HepG2 (cell line): ENCODE data around the gene NEK8. TPM values are rescaled to one million over a fixed set of nuclear protein-coding genes. Genes with fewer than 3 reads are reported as not detected.

Experiments used
- ATAC-seq: fragments of 200-7000 bp; cut with Tn5 transposase; 3 replicates; pipeline ENCODE4 v1.9.1; 2020; ENCODE audit warnings: mild to moderate bottlenecking, moderate library complexity
- BruUV-seq: library from RNA; stranded (reverse); fragments of 400-500 nt; replicated peaks from 2 replicates; lab custom pipeline; 2021; lab: Mats Ljungman, UMichigan
- CTCF ChIA-PET: fragments of 300-600 bp; formaldehyde crosslinking; extraction: SDS; loops from one replicate; lab custom pipeline; 2021; ENCODE audit warnings: low total read pairs, inconsistent platforms, low intra/inter-chr PET ratio; lab: Yijun Ruan, JAX
- POLR2A ChIA-PET: fragments of 350-600 bp; sonication (Branson Sonifier 250); formaldehyde crosslinking; loops from one replicate; lab custom pipeline; 2020; ENCODE audit warnings: antibody characterized with exemption, inconsistent platforms; lab: Yijun Ruan, JAX
- DNase-seq: peaks from one replicate; pipeline ENCODE4 v3.0.0-alpha.2; 2015; ENCODE audit warnings: low spot score
- FAIRE-seq: peaks from 3 replicates; lab custom pipeline; 2011; peaks lifted over from hg19 to GRCh38; lab: Jason Lieb, UNC
- H2AFZ ChIP-seq: one replicate; pipeline ENCODE4 v1.6.1; 2011; ENCODE audit warnings: low read length, inconsistent platforms
- H3K27ac ChIP-seq: fragments of 300-600 bp; 3 replicates; pipeline ENCODE4 v1.8.0; 2011; ENCODE audit warnings: mixed run types, mild to moderate bottlenecking, mixed read lengths, low read length, inconsistent platforms; ENCODE audit not compliant: insufficient read depth; ENCODE audit errors: extremely low read length
- H3K27me3 ChIP-seq, 2 experiments: fragments of 200-600 bp in 1 of 2; 2 replicates in 1 of 2; 3 replicates in 1 of 2; pipeline versions ENCODE4 v1.6.0 to v1.8.0; 2011; ENCODE audit warnings: low read length in 2 of 2, mild to moderate bottlenecking in 2 of 2, moderate library complexity in 2 of 2, inconsistent platforms in 1 of 2; ENCODE audit not compliant: insufficient read depth in 2 of 2, control insufficient read depth in 1 of 2
- H3K36me3 ChIP-seq, 2 experiments: fragments of 200-600 bp in 1 of 2; replicated peaks in 1 of 2; 2 replicates in 1 of 2; 3 replicates in 1 of 2; pipeline versions ENCODE4 v1.5.1 to v1.8.0; 2011; ENCODE audit warnings: low read length in 2 of 2, inconsistent platforms in 1 of 2; ENCODE audit not compliant: insufficient read depth in 2 of 2, control insufficient read depth in 1 of 2
- H3K4me1 ChIP-seq: 2 replicates; pipeline ENCODE4 v1.5.1; 2012; ENCODE audit warnings: low read length, inconsistent platforms; ENCODE audit not compliant: insufficient read depth
- H3K4me2 ChIP-seq: 2 replicates; pipeline ENCODE4 v1.6.0; 2011; ENCODE audit warnings: low read depth, low read length, inconsistent platforms
- H3K4me3 ChIP-seq, 3 experiments: fragments of 200-600 bp in 1 of 3; sonication (generic), shearing (Covaris generic) in 1 of 3; replicated peaks in 1 of 3; 2 replicates each; pipeline ENCODE4 v1.5.1; 2011 to 2016; ENCODE audit warnings: low read length in 3 of 3, inconsistent platforms in 2 of 3, low read depth in 2 of 3, mild to moderate bottlenecking in 2 of 3, control low read depth in 1 of 3, mixed read lengths in 1 of 3; ENCODE audit not compliant: insufficient read depth in 1 of 3
- H3K79me2 ChIP-seq: one replicate; pipeline ENCODE4 v1.6.1; 2011; ENCODE audit warnings: low read length, inconsistent platforms; ENCODE audit not compliant: insufficient read depth
- H3K9ac ChIP-seq: 2 replicates; pipeline ENCODE4 v1.6.0; 2011; ENCODE audit warnings: mild to moderate bottlenecking, low read depth, low read length, inconsistent platforms; ENCODE audit not compliant: insufficient read depth
- H3K9me3 ChIP-seq: 2 replicates; pipeline ENCODE4 v1.5.1; 2012; ENCODE audit warnings: mild to moderate bottlenecking, low read length
- H4K20me1 ChIP-seq: 2 replicates; pipeline ENCODE4 v1.6.0; 2011; ENCODE audit warnings: inconsistent platforms, mild to moderate bottlenecking, low read length, moderate library complexity; ENCODE audit not compliant: insufficient read depth
- CSRNP1 ChIP-seq: sonication (generic); formaldehyde crosslinking; IDR thresholded peaks from 2 replicates; pipeline ENCODE4 v1.8.1; 2023; ENCODE audit warnings: mild to moderate bottlenecking, missing genetic modification reagents
- EHMT2 ChIP-seq: fragments of 200-600 bp; sonication (generic); IDR thresholded peaks from 2 replicates; pipeline ENCODE4 v1.7.0; 2017; ENCODE audit warnings: antibody characterized with exemption, low read depth, low read length, borderline replicate concordance
- KDM2A ChIP-seq: sonication (generic); formaldehyde crosslinking; IDR thresholded peaks from 2 replicates; pipeline ENCODE4 v1.4.0; 2020; ENCODE audit warnings: low read depth, missing genetic modification reagents, borderline replicate concordance
- MYC ChIP-seq: sonication (generic); formaldehyde crosslinking; IDR thresholded peaks from 2 replicates; pipeline ENCODE4 v1.9.0; 2021; ENCODE audit warnings: missing genetic modification reagents, borderline replicate concordance
- NFIC ChIP-seq: IDR thresholded peaks from 2 replicates; pipeline ENCODE4 v1.6.1; 2012; ENCODE audit warnings: mild to moderate bottlenecking, low read length, inconsistent platforms
- PRPF4 ChIP-seq: fragments of 200-400 bp; formaldehyde crosslinking; IDR thresholded peaks from 2 replicates; pipeline ENCODE4 v1.6.1; 2016; ENCODE audit warnings: low read length, low read depth; ENCODE audit not compliant: poor library complexity, severe bottlenecking
- ZFAT ChIP-seq: sonication (generic); formaldehyde crosslinking; conservative IDR thresholded peaks from 2 replicates; pipeline ENCODE4 v1.8.1; 2023; ENCODE audit warnings: missing genetic modification reagents, inconsistent platforms
- ZMYM3 ChIP-seq: sonication (generic); formaldehyde crosslinking; IDR thresholded peaks from 2 replicates; pipeline ENCODE4 v1.5.1; 2020; ENCODE audit warnings: mild to moderate bottlenecking, missing genetic modification reagents
- ZNF20 ChIP-seq: sonication (generic); formaldehyde crosslinking; IDR thresholded peaks from 2 replicates; pipeline ENCODE4 v1.4.0; 2020; ENCODE audit warnings: mild to moderate bottlenecking, moderate library complexity, missing genetic modification reagents
- ZNF512B ChIP-seq: sonication (generic); formaldehyde crosslinking; IDR thresholded peaks from 2 replicates; pipeline ENCODE4 v1.5.1; 2020; ENCODE audit warnings: missing genetic modification reagents, mild to moderate bottlenecking, borderline replicate concordance
- ZNF605 ChIP-seq: sonication (generic); formaldehyde crosslinking; IDR thresholded peaks from 2 replicates; pipeline ENCODE4 v1.8.0; 2022; ENCODE audit warnings: mild to moderate bottlenecking, missing genetic modification reagents
- ZNF710 ChIP-seq: sonication (generic); formaldehyde crosslinking; IDR thresholded peaks from 2 replicates; pipeline ENCODE4 v1.5.0; 2020; ENCODE audit warnings: mild to moderate bottlenecking, missing genetic modification reagents, borderline replicate concordance
- ZSCAN29 ChIP-seq: sonication (generic); formaldehyde crosslinking; conservative IDR thresholded peaks from 2 replicates; pipeline ENCODE4 v1.4.0; 2020; ENCODE audit warnings: mild to moderate bottlenecking, missing genetic modification reagents
- WGBS: methylation state at CpG from one replicate; pipeline ENCODE4 v1.1.6; 2017; ENCODE audit warnings: low lambda C conversion rate; 5-methylcytosine and 5-hydroxymethylcytosine counted together
- in situ Hi-C: cut with HindIII; loops from 2 replicates; pipeline ENCODE4 v1.10.0; 2017; ENCODE audit warnings: low pct_unique_long_range_greater_than_20kb; ENCODE audit not compliant: extremely low pct_ligation_motif_present
- intact Hi-C: fragments of 100-400 bp; cut with micrococcal nuclease; formaldehyde crosslinking; loops from one replicate; pipeline ENCODE4 v1.10.0; 2022; ENCODE audit not compliant: unreplicated experiment
- polyA plus RNA-seq, 8 experiments: library from polyadenylated mRNA; depleted of rRNA in 3 of 8; stranded (reverse) in 7 of 8; unstranded in 1 of 8; fragments of >200 nt; fragmentation: Illumina TruSeq in 4 of 8; extraction: Trizol in 4 of 8; gene quantifications; 2 replicates each; pipeline versions ENCODE4 v1.2.1 to v1.2.3, GENCODE V29; 2011 to 2016; ENCODE audit warnings: low read depth in 4 of 8, missing spikeins in 1 of 8, mixed read lengths in 1 of 8; ENCODE audit not compliant: insufficient read depth in 1 of 8
- total RNA-seq, 5 experiments: library from RNA; depleted of rRNA; stranded (reverse); fragments of >200 nt; fragmentation: Illumina TruSeq; extraction: Trizol; gene quantifications; 2 replicates each; pipeline ENCODE4 v1.2.3, GENCODE V29; 2016; ENCODE audit warnings: low read depth in 1 of 5
- TF ChIP-seq, protein P1 (sequence below): IDR thresholded peaks from 2 replicates; pipeline ENCODE4 v1.6.1; 2016; ENCODE audit warnings: missing compliant biosample characterization, missing genetic modification reagents, borderline replicate concordance

The NEK8 gene
- total and polyA plus RNA-seq, 2 of the 13 experiments (the other 11 are each of a cell fraction or from before 2014, with no cell fraction given): 5.8 to 13.5 TPM

DNA sequence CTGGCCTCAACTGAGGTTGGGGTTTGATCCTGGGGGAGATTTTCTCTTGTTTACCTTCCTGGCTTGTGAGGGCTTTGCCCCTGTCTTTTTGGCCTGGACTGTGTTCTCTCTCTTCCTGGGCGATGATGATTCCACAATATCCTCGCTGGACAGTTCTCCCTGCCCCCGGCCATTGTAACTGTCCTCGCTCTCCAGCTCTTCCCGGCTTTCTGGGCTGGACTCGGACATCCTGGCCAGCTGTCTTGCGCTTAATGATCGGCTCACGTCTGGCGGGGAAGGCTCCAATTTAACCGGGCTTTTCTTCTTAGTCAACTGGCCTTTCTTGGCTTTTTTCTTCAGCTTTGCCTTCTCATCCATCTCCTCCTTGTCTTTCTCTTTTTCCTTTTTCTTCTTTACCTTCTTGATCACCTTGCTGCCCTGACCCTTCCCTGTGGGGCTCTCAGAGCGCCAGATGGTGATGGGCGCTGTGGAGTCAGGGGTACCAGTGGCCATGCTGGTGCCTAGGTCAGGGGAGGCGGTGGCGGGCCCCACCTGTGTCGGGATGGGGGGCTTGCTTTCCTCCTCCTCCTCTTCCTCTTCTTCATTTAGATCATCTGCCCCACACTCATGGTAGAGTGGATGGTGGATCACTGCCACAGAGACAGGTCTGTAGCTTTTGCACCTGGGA, 24.9 kb upstream of the NEK8 start:
- ChIA-PET CTCF (no interaction called here), POLR2A (interaction anchor here (1.5 to 10.8 kb wide), 3 partner anchors 17 to 58 kb away, joined by 3 to 220 read pairs (median 3); partner anchors contain the start of genes BLTP2 and RPL23A)
- 89% methylated on average over 16 of the region's 16 CpGs for WGBS

More for the DNA sequence above, 24.9 kb upstream of the NEK8 start:
- H3K79me2 ChIP-seq: no peaks in the 10 kb centered on the region
- no peak overlapping the region for H3K4me2 ChIP-seq
- peak overlapping the region; percentile 91 for H3K27ac ChIP-seq
- H3K27me3 ChIP-seq: no peaks in the 10 kb centered on the region
- no peak for ATAC-seq
- no TSS peak for BruUV-seq
- DNase-seq: no peak
- H3K4me3 ChIP-seq: no peak overlapping the region
- TF ChIP-seq ZSCAN29 (no peak), ZNF710 (CRISPR knock-in tag) (no peak), ZNF605 (CRISPR knock-in tag) (no peak), MYC (CRISPR knock-in tag) (no peak), PRPF4 (no peak), CSRNP1 (no peak), NFIC (no peak), EHMT2 (no peak), ZMYM3 (CRISPR knock-in tag) (no peak), KDM2A (CRISPR knock-in tag) (no peak), ZNF512B (CRISPR knock-in tag) (no peak), ZFAT (no peak), ZNF20 (CRISPR knock-in tag) (no peak)
- TF ChIP-seq, protein P1, sequence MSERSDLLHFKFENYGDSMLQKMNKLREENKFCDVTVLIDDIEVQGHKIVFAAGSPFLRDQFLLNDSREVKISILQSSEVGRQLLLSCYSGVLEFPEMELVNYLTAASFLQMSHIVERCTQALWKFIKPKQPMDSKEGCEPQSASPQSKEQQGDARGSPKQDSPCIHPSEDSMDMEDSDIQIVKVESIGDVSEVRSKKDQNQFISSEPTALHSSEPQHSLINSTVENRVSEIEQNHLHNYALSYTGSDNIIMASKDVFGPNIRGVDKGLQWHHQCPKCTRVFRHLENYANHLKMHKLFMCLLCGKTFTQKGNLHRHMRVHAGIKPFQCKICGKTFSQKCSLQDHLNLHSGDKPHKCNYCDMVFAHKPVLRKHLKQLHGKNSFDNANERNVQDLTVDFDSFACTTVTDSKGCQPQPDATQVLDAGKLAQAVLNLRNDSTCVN (CRISPR knock-in tag): no peak
- intact Hi-C loops (no loop called here), in situ Hi-C loops (no loop called here)
- H4K20me1 ChIP-seq: no peaks in the 10 kb centered on the region
- no peaks in the 10 kb centered on the region for H3K9me3 ChIP-seq
- H3K9ac ChIP-seq: peak overlapping the region; percentile 26; the same call in 1 of the 2 replicates
- FAIRE-seq: no peak
- H2AFZ ChIP-seq: no peak overlapping the region
- peaks cover 25 to 41% of the 10 kb centered on the region in 2 experiments for H3K36me3 ChIP-seq
- peaks cover 55% of the 10 kb centered on the region for H3K4me1 ChIP-seq
